ENCODE results near the gene ZKSCAN5.

DNA sequence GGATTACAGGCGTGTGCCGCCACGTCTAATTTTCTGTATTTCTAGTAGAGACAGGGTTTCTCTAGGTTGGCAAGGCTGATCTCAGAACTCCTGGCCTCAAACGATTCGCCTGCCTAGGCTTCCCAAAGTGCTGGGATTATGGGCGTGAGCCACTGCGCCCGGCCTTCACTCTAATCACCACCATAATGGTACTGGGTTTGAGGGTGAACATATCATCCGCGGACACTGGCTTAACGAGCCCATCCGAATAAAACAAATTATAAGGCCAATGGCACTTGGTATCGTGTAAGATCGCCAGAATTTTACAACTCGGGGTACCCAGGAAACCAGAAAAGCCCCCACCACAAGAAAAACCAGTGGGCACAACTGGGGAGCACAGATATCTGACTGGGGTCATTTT, 46.9 kb downstream of the ZKSCAN5 start:
- TF ChIP-seq, protein P1, sequence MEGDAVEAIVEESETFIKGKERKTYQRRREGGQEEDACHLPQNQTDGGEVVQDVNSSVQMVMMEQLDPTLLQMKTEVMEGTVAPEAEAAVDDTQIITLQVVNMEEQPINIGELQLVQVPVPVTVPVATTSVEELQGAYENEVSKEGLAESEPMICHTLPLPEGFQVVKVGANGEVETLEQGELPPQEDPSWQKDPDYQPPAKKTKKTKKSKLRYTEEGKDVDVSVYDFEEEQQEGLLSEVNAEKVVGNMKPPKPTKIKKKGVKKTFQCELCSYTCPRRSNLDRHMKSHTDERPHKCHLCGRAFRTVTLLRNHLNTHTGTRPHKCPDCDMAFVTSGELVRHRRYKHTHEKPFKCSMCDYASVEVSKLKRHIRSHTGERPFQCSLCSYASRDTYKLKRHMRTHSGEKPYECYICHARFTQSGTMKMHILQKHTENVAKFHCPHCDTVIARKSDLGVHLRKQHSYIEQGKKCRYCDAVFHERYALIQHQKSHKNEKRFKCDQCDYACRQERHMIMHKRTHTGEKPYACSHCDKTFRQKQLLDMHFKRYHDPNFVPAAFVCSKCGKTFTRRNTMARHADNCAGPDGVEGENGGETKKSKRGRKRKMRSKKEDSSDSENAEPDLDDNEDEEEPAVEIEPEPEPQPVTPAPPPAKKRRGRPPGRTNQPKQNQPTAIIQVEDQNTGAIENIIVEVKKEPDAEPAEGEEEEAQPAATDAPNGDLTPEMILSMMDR (IDR thresholded peaks at IDR 0.05; ENCODE audit: control extremely low read depth in 1 of 3, insufficient read depth in 1 of 3, low read depth in 1 of 3, low read length in 3 of 3): no peak
- TF ChIP-seq, protein P2, sequence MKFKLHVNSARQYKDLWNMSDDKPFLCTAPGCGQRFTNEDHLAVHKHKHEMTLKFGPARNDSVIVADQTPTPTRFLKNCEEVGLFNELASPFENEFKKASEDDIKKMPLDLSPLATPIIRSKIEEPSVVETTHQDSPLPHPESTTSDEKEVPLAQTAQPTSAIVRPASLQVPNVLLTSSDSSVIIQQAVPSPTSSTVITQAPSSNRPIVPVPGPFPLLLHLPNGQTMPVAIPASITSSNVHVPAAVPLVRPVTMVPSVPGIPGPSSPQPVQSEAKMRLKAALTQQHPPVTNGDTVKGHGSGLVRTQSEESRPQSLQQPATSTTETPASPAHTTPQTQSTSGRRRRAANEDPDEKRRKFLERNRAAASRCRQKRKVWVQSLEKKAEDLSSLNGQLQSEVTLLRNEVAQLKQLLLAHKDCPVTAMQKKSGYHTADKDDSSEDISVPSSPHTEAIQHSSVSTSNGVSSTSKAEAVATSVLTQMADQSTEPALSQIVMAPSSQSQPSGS (IDR thresholded peaks at IDR 0.05; ENCODE audit: low read length): no peak
- no peak for TF ChIP-seq EP300 (IDR thresholded peaks at IDR 0.05; ENCODE audit: borderline replicate concordance in 1 of 2, low read depth in 2 of 2, low read length in 2 of 2)
